Anterior cingulate cortex (tissue), 58 donors: ENCODE results near the gene TMC4.
"Not testable (repeated sequence)": the region's sequence is repeated elsewhere in the genome, so short reads cannot be mapped to it uniquely, and the experiment has no call there.

Experiments used
- DNase-seq, 58 donors: peaks; one replicate each; lab custom pipeline; 2025; lab: John Stamatoyannopoulos, UW

The TMC4 gene, protein sequence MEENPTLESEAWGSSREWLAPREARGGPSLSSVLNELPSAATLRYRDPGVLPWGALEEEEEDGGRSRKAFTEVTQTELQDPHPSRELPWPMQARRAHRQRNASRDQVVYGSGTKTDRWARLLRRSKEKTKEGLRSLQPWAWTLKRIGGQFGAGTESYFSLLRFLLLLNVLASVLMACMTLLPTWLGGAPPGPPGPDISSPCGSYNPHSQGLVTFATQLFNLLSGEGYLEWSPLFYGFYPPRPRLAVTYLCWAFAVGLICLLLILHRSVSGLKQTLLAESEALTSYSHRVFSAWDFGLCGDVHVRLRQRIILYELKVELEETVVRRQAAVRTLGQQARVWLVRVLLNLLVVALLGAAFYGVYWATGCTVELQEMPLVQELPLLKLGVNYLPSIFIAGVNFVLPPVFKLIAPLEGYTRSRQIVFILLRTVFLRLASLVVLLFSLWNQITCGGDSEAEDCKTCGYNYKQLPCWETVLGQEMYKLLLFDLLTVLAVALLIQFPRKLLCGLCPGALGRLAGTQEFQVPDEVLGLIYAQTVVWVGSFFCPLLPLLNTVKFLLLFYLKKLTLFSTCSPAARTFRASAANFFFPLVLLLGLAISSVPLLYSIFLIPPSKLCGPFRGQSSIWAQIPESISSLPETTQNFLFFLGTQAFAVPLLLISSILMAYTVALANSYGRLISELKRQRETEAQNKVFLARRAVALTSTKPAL

DNA sequence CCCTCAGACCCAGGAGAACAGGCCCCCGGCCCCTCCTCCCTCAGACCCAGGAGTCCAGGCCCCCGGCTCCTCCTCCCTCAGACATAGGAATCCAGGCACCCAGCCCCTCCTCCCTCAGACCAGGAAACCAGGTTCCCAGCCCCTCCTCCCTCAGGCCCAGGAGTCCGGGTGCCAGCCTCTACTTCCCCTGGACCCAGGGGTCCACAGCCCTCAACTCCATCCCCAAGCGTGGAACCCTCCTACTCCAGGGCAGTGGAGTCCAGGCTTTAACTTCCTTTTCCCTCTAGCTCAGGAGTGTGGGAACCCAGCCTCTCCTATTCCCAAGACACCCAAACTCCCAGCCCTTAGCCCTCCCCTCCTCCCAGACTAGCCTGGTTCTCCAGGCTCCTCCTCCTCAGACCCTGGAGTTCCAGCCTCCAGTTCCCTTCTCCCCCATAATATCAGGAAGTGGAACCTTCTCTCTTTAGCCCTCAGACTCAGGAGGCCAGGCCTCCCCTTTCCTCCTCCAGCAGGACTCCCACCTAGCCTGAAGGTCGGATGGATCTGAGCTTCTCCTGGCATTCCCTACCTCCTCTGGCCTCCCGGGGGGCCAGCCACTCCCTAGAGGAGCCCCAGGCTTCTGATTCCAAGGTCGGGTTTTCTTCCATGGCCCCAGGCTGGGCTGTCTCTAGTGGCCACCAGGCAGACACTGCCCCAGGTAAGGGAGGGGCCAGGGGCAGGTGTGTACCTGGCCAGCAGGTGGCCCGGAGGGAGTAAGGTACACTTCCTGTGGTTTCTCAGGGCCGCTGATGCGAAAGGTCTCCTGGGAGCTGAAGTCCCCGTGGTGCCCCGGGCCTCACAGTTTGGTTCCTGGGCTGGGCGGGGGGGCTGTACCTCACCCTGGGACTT is at the start of gene TMC4:
Gene TMC4 (minus strand): TSS at position 690 of the 888 bp plus-strand sequence. CDS start 43 bp downstream, at position 647.
- DNase-seq = no peak

DNA sequence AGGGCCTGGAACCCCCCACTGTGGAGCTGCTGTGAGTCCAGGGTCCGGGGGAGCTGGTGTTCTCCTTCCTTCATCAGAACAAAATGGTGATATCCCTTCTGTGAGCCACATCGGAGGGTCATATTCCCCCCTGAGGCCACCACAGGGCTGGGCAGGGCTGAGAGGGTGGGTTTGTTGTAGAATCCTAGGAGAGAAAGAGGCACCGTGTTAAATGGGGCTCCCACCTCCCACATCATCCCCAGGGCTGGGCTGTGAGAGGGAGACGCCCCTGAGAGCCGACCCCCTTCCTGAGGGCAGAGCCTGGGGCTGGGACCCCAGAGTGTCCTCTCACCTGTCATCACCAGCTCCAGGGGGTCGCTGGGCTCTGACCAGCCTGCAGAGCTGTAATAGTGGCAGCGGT is 49.0 kb upstream of the TMC4 start:
- DNase-seq = not testable (repeated sequence)

DNA sequence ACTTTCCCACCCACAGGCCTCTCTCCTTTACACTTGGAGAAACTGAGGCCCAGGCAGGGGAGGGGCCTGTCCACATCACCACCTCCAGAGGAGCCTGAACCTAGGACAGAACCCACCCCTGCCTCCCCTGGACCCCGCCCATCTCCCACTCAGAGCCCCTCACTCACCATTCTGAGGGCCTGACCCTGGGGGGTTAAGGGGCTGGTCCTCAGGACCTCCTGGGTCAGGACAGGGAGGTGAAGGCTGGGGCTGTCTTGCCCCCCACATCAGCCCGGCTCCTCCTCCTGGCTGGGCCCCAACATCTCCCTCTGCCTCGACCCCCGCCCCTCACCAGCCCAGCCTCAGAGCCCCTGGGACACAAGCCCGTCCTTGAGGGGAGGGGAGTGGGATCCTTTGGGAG is 46.7 kb upstream of the TMC4 start:
- DNase-seq = not testable (repeated sequence)

DNA sequence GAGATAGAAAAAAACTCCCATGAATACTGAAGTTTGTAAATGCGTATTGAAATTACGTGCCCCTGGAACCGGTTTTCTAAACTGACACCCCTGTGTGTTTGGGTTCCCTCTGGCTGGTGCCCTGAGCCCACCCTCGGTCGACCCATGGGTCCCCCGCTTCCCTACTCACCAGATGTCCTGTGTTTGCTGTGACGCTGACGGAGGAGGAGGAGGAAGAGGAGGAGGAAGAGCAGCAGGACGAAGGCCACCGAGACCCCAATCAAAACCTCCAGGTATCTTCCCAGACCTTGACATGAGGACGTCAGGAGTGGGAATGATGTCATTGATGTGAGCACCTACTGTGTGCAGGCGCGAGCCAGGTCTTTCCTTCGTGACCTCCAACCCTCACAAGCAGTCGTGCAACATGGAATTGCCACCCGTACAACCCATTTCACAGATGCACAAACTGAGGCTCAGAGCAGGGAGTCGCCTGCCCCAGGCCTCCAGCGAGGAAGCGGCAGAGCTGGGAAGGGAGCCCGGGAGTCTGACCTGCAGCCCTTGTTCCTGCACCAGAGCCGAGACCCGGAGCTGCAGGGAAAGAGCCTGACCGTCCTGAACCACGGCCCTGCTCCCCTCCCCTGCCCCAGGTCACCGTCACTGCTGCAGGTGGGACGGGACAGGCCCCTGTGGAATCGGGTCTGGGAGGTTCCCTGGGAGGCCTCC is 46.2 kb upstream of the TMC4 start:
- no peak for DNase-seq

DNA sequence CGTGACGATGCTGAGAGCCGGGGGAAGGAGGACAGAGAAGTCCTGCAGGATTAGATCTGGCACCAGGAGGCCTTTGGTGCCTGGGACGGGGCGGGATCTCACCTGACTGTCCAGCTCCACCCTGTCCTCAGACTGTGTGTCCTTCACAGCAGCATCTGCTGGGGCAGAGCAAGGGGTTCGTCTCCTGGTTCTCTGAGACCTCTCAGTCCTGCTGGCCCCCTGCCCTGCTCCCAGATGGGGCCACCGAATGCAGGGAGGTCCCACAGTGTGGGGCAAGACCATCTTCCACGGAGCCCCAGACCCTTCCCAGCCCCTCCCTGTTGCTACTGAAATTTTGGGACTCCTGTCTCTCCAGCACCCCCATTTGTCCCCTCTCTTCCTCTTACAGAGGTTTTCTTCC is 45.3 kb upstream of the TMC4 start:
- DNase-seq = no peak

DNA sequence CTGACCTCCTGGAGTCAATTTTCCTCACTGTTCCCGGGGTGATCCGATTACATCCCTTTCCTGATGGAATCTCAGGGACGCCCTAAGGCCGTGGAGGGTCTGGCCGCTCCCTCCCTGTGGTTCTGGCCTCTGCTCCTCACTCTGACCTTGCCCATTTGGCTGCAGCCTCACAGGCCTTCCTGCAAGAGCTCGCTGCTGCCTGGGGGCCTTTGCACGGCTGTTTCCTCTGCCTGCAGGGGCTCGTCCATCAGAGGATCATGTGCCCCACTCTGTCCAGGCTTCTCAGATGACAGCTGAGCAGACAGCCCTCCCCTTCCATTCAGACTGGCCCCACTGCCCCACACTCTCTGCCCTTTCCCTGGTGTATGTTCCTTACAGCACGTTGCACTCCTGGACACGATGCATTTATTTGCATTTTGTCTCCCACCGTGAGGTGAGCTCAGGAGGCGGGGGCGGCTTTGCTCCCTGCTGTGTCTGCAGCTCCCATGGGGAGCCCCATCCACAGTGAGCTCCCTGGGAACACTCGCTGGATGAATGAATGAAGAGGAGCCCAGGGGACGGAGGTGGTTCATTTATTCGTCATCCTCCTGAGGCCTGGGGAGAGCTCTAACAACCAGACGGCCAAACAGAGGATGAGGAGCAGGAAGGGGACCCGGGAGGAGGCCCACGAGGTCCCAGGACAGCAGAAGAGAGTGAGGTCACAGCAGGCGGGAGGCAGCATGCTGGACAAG is 44.7 kb upstream of the TMC4 start:
- not testable (repeated sequence) for DNase-seq

DNA sequence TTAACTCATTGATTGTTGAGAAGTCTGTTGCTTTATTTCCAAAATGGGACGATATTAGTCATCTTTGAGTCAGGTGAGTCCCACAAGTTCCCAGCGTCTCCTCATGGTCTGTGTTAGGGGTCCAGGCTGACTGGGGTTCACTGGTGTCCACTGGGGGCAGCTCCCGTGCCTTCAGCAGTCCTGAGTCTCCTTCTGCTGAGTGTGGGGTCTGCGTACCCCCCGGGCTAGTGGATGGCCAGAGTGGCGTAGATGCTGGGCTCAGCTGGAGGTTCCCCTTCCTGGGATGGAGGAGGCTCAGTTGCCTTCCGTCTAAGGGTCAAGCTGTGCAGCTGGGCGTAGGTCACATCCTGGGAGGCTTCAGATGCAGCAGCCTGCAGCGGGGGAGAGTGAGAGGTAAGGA is 43.9 kb upstream of the TMC4 start:
- DNase-seq = no peak

DNA sequence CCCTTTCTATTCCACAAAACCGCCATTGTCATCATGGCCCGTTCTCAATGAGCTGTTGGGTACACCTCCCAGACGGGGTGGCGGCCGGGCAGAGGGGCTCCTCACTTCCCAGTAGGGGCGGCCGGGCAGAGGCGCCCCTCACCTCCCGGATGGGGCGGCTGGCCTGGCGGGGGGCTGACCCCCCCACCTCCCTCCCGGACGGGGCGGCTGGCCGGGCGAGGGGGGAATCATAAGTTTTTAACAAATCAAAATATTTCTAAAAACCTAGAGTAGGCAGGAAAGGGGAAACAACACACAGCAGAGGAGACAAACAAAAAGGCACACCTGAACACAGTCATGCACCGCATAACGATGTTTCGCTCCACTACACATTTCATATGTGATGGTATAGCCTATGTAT is 41.8 kb upstream of the TMC4 start:
- DNase-seq = not testable (repeated sequence)

DNA sequence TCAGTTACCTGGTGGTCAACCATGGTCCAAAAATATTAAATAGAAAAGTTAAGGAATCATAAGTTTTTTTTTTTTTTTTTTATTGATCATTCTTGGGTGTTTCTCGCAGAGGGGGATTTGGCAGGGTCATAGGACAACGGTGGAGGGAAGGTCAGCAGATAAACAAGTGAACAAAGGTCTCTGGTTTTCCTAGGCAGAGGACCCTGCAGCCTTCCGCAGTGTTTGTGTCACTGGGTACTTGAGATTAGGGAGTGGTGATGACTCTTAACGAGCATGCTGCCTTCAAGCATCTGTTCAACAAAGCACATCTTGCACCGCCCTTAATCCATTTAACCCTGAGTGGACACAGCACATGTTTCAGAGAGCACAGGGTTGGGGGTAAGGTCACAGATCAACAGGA is 41.3 kb upstream of the TMC4 start:
- not testable (repeated sequence) for DNase-seq

DNA sequence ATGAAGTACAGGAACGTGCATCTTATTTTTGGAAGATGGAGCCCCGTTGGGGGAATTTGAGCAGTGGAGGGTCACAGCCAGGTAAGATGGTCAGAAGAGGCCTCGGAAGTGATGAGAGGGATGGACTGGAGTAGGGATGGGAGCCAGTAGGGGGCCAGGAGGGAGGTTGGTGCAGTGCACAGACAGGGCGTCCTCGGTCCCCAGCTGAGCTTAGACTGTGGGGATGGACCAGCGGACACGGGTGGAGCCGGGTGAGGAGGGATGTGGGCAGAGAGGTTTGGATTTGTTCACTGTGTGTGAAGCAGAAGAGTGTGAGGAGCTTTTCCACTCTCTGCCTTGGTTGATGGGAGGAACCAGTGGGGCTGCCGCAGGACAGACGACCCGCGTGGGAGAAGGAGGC is 38.3 kb upstream of the TMC4 start:
- DNase-seq = no peak

DNA sequence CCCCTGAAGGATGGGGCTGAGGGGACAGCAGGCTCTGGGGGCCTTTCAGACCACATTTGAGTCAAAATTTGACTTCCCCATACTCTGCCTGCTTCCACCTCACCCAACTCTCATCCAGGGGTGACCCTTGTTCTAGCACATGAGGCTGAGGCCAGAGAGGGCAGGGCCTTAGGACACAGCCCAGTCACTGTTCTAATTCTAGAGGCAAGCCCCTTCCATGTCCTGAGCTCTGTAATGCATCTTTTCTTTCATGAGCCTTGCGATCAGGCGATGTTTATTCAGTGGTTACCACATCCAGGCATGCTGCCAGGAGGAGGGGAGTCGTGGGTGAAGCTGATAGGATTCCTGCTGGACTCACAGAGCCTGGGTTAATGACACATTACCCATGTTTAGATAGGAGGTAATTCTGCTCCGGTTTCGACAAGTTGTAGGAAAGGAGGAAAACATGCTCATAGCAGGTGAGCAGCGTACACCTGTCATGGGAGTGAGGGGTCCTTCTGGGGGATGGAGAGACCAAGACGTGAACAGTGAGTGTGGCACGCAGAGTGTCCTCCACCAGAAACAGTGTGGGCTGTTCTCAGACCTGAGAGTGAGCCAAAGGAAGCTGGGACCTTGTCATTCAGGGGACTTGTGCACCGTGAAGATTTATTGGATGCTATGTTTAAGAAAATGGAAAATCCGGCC is 37.0 kb upstream of the TMC4 start:
- peak in 51 of 58 donors; percentile 9 to 86 (median 58) for DNase-seq

DNA sequence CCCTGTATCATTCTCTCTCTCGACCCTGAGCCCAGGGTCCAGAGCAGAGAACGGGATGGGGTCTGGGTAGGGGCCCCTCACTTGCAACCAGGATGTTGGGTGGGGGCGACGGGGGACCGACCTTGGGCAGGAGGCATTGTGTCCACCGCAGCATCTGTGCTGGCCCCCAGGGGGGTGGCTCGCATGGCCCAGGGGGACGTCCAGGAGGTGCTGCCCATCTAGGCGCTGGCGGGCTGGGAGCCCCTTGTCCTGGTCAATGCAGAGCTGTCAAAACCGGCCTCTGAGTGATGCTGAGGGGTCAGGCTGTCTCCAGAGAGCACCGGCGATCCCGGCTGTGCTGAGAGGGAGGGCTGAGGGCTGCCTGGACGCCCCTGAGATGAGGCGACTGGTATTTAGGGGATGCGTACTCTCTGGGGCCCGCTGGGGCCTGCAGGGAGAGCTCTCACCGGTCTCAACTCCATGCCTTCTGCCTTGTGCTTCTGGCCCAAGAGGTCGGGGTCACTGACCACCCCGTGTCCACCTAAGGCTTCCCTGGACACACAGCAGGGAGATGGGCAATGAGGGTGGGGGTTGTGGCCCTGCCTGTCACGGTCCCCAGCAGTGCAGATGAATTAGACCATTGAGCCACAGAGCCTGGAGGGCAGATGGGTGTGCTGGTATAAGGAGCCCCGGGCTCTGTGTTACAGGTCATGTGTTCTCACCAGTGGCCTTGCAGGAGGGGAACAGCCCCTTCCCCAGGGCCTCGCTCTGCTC is 36.3 kb upstream of the TMC4 start:
- DNase-seq = peak in 26 of 58 donors; percentile 15 to 81 (median 42)

DNA sequence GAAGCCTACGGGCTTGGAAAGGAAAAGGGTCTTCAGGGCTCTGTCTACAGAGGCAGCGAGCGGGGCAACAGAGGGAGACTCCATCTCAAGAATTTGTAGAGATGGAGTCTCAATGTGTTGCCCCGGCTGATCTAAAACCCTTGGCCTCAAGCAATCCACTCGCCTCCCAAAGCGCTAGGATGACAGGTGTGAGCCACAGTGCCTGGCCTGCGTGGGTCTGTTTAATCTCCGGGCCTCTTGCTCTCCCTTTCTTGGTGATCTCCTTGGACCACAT is 35.8 kb upstream of the TMC4 start:
- DNase-seq = no peak

DNA sequence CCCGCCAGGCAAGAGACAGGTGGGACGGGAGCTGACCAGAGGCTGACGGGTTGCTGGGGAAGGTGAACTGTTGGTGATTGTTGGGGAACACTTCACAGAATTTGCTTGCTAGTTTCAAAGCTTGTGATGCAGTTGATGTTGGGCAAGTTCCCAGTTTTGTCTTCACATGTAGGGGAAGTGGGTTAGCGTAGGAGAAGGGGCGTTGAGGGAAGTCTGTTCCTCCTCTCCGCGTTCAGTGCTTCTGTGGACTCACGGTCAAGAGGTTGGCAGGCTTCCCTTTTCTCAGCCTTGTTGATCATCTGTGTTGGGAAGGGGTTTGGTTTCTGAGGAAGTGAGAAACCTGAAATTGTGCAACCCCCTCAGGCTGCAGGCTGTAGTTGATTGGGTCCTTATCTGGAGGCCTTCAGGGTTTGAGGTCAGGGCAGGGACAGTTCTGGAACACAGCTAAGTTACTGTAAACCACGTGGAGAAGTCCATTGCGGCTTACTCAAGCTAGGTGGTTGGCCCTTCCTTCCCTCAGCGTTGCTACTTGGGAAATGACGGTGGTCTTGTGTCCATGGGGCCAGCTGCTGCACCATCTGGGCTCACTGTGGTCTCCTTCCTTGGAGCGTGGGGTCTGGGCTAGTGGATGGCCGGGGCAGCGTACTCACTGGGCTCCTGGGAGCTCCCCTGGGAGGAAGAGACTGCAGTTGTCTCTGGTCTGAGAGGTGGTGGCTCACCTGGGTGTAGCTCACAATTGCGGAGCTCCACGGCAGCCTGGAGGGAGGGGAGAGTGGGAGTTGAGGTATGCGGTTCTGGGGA is 35.2 kb upstream of the TMC4 start:
- DNase-seq = peak in 38 of 58 donors; percentile 9 to 83 (median 38)

DNA sequence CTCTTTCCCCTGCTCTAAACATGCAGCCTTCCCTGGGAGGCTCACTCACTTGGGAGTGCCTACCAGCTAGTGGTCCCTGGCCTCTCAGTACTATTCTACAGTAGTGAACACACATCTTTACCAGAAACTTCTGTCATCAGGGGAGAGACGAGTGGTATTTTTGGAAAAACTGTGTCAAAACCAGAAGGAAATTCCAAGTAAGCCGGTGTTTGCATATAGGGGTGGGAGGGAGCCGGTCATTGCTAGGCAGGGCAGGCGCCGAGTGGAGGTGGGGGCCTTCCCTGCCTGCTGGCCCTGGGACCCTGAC is 34.7 kb upstream of the TMC4 start:
- no peak for DNase-seq

DNA sequence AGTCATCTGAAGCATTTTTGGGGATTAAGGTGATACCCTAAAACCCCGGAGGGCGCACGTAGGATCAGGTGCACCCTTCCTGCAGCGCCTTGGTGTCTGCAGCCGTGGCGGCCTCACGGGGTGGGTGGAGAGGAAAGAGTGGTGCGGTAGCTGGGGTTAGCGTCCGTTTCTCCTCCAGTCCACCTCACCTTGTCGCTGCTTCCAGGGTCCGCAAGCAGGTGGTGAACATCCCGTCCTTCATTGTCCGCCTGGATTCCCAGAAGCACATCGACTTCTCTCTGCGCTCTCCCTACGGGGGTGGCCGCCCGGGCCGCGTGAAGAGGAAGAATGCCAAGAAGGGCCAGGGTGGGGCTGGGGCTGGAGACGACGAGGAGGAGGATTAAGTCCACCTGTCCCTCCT is 34.2 kb upstream of the TMC4 start:
- not testable (repeated sequence) for DNase-seq

DNA sequence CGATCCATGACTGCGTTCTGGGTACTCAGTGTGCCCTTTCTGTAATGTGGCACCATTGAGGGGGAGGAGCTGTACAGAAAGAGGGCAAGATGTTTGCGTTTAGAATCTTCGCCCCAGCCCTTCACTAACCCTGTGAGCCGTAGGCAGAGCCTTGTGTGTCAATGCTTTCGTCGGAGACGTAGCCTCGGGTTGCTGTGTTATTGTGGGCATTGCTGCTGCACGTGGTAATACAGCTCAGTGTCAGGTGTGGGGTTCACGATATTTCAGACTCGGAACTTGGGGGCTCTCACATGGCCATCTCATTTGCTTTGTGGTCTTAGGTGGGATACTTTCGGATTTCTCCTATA is 33.8 kb upstream of the TMC4 start:
- DNase-seq = no peak
